ENCODE data around the gene GHRH.

DNA sequence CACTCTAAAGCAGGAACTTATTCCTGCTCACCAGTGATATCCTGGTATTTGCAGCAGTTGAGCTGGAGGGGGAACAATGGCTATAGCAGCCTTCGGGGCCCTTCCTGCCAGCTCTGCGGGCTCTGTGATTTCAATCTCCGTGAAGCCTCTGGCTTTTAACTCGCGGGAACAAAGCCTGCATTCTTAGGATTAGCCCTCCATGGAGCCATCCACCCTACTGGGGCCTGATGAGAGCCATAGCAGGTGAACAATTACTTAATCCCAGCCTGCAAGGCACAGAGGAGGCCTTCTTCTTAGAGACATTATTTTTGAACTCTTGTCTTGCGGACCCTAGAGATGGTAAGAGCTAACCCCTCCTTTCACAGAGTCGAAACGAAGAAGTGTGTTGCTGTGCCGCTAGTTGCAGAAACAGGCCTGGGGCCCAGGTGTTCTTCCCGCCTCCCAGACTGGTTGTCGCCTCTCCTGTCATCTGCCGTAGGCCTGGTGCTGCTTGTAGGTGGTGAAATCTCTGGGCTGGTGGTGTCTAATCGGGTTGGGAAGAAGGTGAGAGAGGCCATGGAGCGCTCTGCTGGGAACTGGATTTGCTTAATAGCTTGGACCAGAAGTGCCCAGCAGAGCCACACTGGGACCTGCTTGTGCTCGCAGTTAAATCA is 9.7 kb downstream of the GHRH start:
- TF ChIP-seq, protein P1, sequence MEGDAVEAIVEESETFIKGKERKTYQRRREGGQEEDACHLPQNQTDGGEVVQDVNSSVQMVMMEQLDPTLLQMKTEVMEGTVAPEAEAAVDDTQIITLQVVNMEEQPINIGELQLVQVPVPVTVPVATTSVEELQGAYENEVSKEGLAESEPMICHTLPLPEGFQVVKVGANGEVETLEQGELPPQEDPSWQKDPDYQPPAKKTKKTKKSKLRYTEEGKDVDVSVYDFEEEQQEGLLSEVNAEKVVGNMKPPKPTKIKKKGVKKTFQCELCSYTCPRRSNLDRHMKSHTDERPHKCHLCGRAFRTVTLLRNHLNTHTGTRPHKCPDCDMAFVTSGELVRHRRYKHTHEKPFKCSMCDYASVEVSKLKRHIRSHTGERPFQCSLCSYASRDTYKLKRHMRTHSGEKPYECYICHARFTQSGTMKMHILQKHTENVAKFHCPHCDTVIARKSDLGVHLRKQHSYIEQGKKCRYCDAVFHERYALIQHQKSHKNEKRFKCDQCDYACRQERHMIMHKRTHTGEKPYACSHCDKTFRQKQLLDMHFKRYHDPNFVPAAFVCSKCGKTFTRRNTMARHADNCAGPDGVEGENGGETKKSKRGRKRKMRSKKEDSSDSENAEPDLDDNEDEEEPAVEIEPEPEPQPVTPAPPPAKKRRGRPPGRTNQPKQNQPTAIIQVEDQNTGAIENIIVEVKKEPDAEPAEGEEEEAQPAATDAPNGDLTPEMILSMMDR (IDR thresholded peaks at IDR 0.05) = no peak
- TF ChIP-seq POLR2A (IDR thresholded peaks at IDR 0.05) = no peak
